Stimulated activated CD8-positive, alpha-beta memory T cell treated with anti-CD3 and anti-CD28 coated beads, Interleukin-15, amount 100 ng/mL, for 48 hours (primary cell): Measurements from ENCODE around the gene C1orf35.
"Not testable (repeated sequence)": the region's sequence is repeated elsewhere in the genome, so short reads cannot be mapped to it uniquely, and the experiment has no call there.

Source experiments
- DNase-seq, 2 donors: peaks; one replicate each; pipeline ENCODE4 v3.0.0-alpha.2; 2020; ENCODE audit warnings: low read depth in 2 of 2

The C1orf35 gene

GRCh38 chr1:228142155-228142691, 39.1 kb upstream of the C1orf35 start:
- DNase-seq, result no peak

GRCh38 chr1:228141226-228142044, 38.3 kb upstream of the C1orf35 start:
- DNase-seq, result peak in 1 of 2 donors; percentile 15

- DNase-seq, result no peak
Measured at GRCh38 chr1:228140724-228141225, 37.6 kb upstream of the C1orf35 start.

DNA sequence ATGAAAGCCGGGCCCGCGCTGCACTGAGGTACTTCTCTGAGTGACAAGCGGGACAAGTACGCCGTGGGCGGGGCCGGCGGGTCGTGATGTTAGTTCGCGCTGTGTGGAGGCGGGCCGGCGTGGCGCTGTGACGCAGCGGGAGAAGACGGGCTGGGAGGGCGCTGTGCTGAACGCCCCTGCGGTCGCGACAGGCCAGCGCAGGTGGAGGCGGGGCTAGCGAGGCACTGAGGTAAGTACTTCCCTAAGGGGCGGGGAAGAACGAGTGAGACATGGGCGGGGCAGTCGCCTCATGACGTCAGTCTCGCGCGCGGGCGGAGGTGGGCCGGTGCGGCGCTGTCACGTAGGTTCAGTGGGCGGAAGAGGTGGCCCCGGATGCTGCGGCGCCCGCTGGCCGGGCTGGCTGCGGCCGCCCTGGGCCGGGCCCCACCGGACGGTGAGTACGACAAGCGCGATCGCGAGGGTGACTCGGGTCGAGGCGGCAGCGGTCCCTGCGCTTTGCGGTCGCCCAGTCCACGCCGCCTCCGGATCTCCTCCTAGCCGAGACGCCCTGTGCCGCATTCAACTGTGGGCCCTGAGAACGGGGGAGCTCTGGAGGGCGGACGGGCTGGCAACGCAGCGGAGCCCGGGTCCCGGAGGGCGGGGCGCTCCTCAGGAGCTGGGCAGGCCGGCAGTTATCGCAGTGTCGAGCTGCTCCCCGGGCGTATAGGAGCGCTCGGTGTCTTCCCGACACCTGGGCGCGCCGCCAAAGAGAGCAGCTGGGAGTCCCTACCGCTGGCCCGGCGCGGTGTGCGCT, 37.0 kb upstream of the C1orf35 start, which contains the start of gene GUK1:
Gene GUK1 (plus strand): TSS at position 349 of the 793 bp plus-strand sequence. CDS start 24 bp downstream, at position 373.
- DNase-seq, result peak; percentile 100

- DNase-seq, result no peak
Measured at GRCh38 chr1:228139406-228139930, 36.3 kb upstream of the C1orf35 start.

- DNase-seq, result no peak
Measured at GRCh38 chr1:228136901-228137300, 33.8 kb upstream of the C1orf35 start.

DNA sequence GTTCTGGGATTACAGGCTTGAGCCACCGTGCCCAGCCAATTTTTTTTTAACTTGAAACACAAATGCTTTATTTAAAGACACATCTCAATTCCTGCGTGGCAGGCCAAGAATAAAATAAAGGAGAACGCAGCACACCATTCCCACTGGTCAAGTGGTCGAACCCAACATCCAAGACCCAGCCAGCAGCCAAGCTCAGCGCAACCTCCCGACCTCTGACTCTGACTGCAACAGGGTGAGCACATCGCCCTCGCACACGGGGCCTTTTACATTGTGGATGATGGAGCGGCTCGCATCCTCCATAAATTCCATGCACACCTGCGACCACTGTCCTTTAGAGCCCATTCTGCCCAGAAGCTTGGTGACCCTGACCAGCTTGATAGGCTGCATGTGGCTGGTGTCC, 31.5 kb upstream of the C1orf35 start:
- no peak for DNase-seq

GRCh38 chr1:228131766-228132165, 28.6 kb upstream of the C1orf35 start:
- DNase-seq, result no peak

DNA sequence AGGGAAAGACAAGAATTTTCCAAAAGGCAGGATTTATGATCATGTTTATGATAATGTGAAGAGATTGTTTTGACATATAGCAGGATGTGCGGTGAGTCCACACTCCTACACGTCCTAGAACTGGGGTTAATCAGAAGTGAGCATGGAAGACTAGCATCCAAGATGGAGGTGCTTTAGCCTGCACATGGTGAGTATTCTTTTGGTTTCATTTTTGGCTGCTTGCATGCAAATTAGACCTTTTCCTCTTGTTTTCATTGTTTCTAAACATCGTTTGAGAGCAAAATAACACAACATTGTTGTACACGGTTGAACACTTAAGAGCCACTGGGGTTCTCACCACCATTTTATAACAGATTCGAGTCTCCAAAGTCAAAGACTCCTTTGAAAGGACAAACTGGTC, 22.1 kb upstream of the C1orf35 start:
- no peak for DNase-seq

- no peak for DNase-seq
Measured at GRCh38 chr1:228123505-228123904, 20.4 kb upstream of the C1orf35 start.

- no peak for DNase-seq
Measured at GRCh38 chr1:228122921-228123441, 19.9 kb upstream of the C1orf35 start.

GRCh38 chr1:228120857-228121489, 17.8 kb upstream of the C1orf35 start:
- DNase-seq, result no peak

DNA sequence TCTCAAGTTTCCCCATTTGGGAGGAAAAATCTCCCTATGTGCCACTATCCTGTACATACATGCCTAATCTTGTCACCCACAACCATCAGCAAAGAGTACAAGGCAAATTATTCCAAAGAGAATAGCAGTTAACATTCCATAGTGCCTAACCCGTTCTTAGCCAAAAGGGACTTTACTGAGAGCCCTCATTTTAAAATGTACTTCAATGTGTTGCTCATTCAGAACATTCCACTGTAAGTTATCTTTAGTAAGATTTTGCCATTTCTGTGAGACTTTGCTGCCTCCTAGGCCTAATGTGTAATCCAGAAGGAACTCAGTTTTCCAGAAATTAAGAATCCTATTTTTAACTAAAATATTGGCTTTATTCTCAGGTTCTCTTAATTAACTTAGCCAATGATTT, 17.2 kb upstream of the C1orf35 start:
- DNase-seq, result no peak

GRCh38 chr1:228118040-228118439, 14.9 kb upstream of the C1orf35 start:
- DNase-seq, result no peak

GRCh38 chr1:228117335-228117734, 14.2 kb upstream of the C1orf35 start:
- no peak for DNase-seq

DNA sequence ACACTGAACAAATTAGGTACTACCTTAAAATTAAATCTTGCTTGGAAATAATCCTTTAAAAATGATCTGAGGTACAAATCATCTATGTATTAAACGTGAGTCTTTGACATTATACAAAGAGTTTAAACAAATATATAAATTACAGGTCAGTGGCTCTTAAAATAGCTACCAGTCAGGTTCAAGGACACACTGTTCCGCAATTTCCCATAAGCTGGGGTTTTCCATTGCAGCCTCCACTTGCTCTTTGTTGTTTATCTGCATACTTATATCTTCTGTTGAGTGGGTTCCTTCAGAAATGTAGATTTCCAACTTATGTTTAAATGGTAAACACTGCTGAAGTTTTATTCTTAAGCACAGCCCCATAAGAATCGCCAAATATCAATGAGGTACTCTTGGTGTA, 11.7 kb upstream of the C1orf35 start:
- no peak for DNase-seq

- no peak for DNase-seq
Measured at GRCh38 chr1:228112617-228113016, 9.5 kb upstream of the C1orf35 start.

- DNase-seq, result no peak
Measured at GRCh38 chr1:228112167-228112566, 9.0 kb upstream of the C1orf35 start.

- DNase-seq, result not testable (repeated sequence)
Measured at GRCh38 chr1:228111315-228111714, 8.2 kb upstream of the C1orf35 start.

GRCh38 chr1:228110556-228110955, 7.4 kb upstream of the C1orf35 start:
- DNase-seq, result no peak

GRCh38 chr1:228109962-228110488, 6.9 kb upstream of the C1orf35 start:
- DNase-seq, result no peak
